Endodermal cell (in vitro differentiated cells): ENCODE results near the gene GTSF1L. TPM values are rescaled to one million over a fixed set of nuclear protein-coding genes. Genes with fewer than 3 reads are reported as not detected.

Source experiments
- DNase-seq: peaks from one replicate; pipeline ENCODE4 v3.0.0-alpha.2; 2017
- H3K27ac ChIP-seq: 2 replicates; pipeline ENCODE4 v1.5.1; 2013; ENCODE audit warnings: mild to moderate bottlenecking, low read depth, low read length, moderate library complexity
- H3K27me3 ChIP-seq: 2 replicates; pipeline ENCODE4 v1.6.1; 2013; ENCODE audit warnings: mild to moderate bottlenecking, low read length, moderate library complexity; ENCODE audit not compliant: insufficient read depth, control insufficient read depth, poor library complexity, severe bottlenecking
- H3K36me3 ChIP-seq: 2 replicates; pipeline ENCODE4 v1.7.0; 2013; ENCODE audit warnings: mild to moderate bottlenecking, low read length, moderate library complexity; ENCODE audit not compliant: control insufficient read depth, insufficient read depth
- H3K4me1 ChIP-seq: one replicate; pipeline ENCODE4 v1.7.0; 2013; ENCODE audit warnings: low read length; ENCODE audit not compliant: control insufficient read depth, insufficient read depth
- H3K4me3 ChIP-seq: 2 replicates; pipeline ENCODE4 v1.5.1; 2013; ENCODE audit warnings: mild to moderate bottlenecking, low read length, moderate library complexity
- H3K9ac ChIP-seq: 2 replicates; pipeline ENCODE4 v1.6.1; 2013; ENCODE audit warnings: mild to moderate bottlenecking, low read length, moderate library complexity; ENCODE audit not compliant: poor library complexity, severe bottlenecking; ENCODE audit errors: extremely low read depth
- H3K9me3 ChIP-seq: 2 replicates; pipeline ENCODE4 v1.6.1; 2013; ENCODE audit warnings: mild to moderate bottlenecking, low read length, moderate library complexity; ENCODE audit not compliant: control insufficient read depth
- H3K27ac Mint-ChIP-seq: 2 replicates; pipeline ENCODE4 v1.8.0; 2020; ENCODE audit warnings: mixed read lengths
- H3K27me3 Mint-ChIP-seq: 2 replicates; pipeline ENCODE4 v1.8.0; 2021; ENCODE audit warnings: mild to moderate bottlenecking, mixed read lengths; ENCODE audit not compliant: insufficient read depth
- H3K36me3 Mint-ChIP-seq: 2 replicates; pipeline ENCODE4 v1.8.0; 2020; ENCODE audit warnings: low read depth, mixed read lengths
- H3K4me1 Mint-ChIP-seq: 2 replicates; pipeline ENCODE4 v1.8.0; 2020; ENCODE audit warnings: mixed read lengths
- H3K4me3 Mint-ChIP-seq: 2 replicates; pipeline ENCODE4 v1.8.0; 2020; ENCODE audit warnings: mild to moderate bottlenecking, moderate library complexity, mixed read lengths
- H3K9me3 Mint-ChIP-seq: 2 replicates; pipeline ENCODE4 v1.8.0; 2020; ENCODE audit warnings: mild to moderate bottlenecking, mixed read lengths
- WGBS, 2 experiments: methylation state at CpG; one replicate each; pipeline versions ENCODE4 v1.1.5 to v1.1.7; 2013; ENCODE audit warnings: missing lambda C conversion rate in 2 of 2, mixed read lengths in 1 of 2; ENCODE audit not compliant: insufficient coverage in 1 of 2, insufficient read length in 1 of 2; 5-methylcytosine and 5-hydroxymethylcytosine counted together
- total RNA-seq, 2 donors: library from RNA; stranded (reverse); fragmentation: NEBNext Ultra II Directional in 1 of 2; extraction: Animal tissue kit (Norgen Biotek cat#: 25700) in 1 of 2; gene quantifications; 2 replicates in 1 of 2; 3 replicates in 1 of 2; pipeline ENCODE4 v1.2.1, GENCODE V29; 2021
- TF ChIP-seq, protein P1 (sequence below): fragments of 200-600 bp; sonication (generic); conservative IDR thresholded peaks from 2 replicates; pipeline ENCODE4 v1.5.0; 2021; ENCODE audit warnings: antibody characterized with exemption, mild to moderate bottlenecking

The GTSF1L gene
- total RNA-seq, 2 donors from 2014 or later: not detected

DNA sequence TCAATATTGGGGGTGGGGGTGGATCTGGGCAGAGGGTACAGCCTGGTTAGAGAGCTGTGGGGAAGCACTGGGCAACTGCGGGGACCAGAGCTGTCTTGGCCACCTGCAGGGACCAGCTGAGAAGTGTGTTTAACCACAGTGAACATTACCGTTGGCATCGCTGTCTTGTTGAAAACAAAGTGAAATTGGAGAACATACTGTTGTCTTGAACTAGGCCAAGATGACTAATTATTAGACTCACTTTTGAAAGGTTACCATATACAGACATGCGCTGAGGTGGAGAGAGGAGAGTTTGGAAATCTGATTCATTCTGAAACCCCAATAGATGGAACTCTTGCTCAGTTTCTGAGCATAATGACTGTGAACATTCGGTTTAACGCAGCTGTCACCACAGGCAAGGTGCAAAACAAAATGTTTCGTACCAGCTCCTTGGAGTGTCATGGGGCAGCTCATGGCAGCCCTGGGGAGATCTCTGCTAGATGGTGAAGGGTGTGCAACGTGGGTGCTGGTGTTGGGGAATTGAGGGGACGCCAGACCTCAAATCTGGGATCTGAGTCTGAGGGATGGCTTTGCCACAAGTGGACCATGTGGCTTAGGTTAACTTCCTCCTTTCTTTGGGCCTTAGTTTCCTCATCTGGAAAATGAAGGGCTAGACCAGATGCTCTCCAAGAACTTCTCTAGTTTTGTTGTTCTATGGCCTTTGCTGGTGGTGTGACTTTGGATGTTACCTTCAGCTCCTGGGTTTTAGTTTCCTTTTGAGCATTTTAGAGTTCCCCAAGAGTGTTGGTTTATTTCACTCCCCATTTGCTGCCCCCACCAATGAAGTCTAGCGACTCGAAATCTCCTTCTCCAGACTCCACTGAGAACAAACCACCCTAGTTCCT is 24.6 kb upstream of the GTSF1L start:
- H3K27me3 Mint-ChIP-seq: peaks cover 3% of the 10 kb centered on the region
- Histone ChIP-seq H3K27me3 (no peaks in the 10 kb centered on the region), H3K27ac (no peak overlapping the region), H3K9ac (no peak overlapping the region), H3K9me3 (no peaks in the 10 kb centered on the region), H3K36me3 (no peaks in the 10 kb centered on the region), H3K4me1 (peaks cover under 1% of the 10 kb centered on the region), H3K4me3 (no peak overlapping the region)
- H3K36me3 Mint-ChIP-seq: peaks cover 2% of the 10 kb centered on the region
- peaks cover 2% of the 10 kb centered on the region for H3K9me3 Mint-ChIP-seq
- no peak overlapping the region for H3K27ac Mint-ChIP-seq
- TF ChIP-seq, protein P1, sequence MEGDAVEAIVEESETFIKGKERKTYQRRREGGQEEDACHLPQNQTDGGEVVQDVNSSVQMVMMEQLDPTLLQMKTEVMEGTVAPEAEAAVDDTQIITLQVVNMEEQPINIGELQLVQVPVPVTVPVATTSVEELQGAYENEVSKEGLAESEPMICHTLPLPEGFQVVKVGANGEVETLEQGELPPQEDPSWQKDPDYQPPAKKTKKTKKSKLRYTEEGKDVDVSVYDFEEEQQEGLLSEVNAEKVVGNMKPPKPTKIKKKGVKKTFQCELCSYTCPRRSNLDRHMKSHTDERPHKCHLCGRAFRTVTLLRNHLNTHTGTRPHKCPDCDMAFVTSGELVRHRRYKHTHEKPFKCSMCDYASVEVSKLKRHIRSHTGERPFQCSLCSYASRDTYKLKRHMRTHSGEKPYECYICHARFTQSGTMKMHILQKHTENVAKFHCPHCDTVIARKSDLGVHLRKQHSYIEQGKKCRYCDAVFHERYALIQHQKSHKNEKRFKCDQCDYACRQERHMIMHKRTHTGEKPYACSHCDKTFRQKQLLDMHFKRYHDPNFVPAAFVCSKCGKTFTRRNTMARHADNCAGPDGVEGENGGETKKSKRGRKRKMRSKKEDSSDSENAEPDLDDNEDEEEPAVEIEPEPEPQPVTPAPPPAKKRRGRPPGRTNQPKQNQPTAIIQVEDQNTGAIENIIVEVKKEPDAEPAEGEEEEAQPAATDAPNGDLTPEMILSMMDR: no peak
- peaks cover 21% of the 10 kb centered on the region for H3K4me1 Mint-ChIP-seq
- WGBS, 2 experiments: 91 to 92% methylated on average over 10 to 11 of the region's 11 CpGs
- no peak for DNase-seq
- no peak overlapping the region for H3K4me3 Mint-ChIP-seq

- Mint-ChIP-seq H3K27me3 (peaks cover 3% of the 10 kb centered on the region), H3K4me3 (no peak overlapping the region), H3K27ac (no peak overlapping the region), H3K9me3 (peaks cover 2% of the 10 kb centered on the region), H3K4me1 (peaks cover 22% of the 10 kb centered on the region), H3K36me3 (peaks cover 2% of the 10 kb centered on the region)
- DNase-seq: no peak
- Histone ChIP-seq H3K27ac (no peak overlapping the region), H3K9me3 (no peaks in the 10 kb centered on the region), H3K9ac (no peak overlapping the region), H3K27me3 (no peaks in the 10 kb centered on the region), H3K4me1 (peaks cover 6% of the 10 kb centered on the region), H3K36me3 (no peaks in the 10 kb centered on the region), H3K4me3 (no peak overlapping the region)
- TF ChIP-seq, protein P1: no peak
Observed at GRCh38 chr20:43750774-43751166, 24.0 kb upstream of the GTSF1L start.

DNA sequence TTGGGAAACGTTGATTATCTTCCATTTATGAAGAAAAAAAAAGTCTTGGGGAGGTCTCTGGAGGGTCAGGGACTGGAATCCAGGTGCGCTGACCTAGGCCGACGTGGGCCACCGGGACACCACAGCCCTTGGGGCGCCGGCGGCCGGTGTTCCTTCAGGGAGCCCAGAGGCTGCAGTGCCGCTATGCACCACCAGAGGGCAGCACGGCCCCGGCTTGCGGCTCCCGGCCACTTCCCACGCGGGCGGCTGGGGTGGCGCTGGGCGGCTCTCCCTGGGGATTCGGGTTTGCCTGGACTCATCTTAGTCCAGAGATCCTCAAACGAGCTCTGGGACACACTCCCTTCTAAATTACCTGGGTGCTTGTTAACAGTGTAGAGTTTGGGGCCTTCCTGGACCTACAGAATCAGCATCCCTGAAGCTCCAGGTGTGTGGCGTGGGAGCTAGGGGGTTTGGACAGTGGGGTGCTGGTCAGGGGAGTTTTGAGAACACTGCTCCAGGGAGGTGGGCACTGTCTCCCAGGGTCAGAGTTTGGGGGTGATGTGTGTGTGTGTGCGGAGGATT is 23.0 kb upstream of the GTSF1L start:
- WGBS, 2 experiments: 10 to 19% methylated on average over 13 to 23 of the region's 23 CpGs

More for the DNA sequence above, 23.0 kb upstream of the GTSF1L start:
- no peaks in the 10 kb centered on the region for H3K9me3 ChIP-seq
- peaks cover 2% of the 10 kb centered on the region for H3K36me3 Mint-ChIP-seq
- no peaks in the 10 kb centered on the region for H3K36me3 ChIP-seq
- H3K27me3 ChIP-seq: no peaks in the 10 kb centered on the region
- H3K27ac ChIP-seq: no peak overlapping the region
- peaks cover 27% of the 10 kb centered on the region for H3K4me1 Mint-ChIP-seq
- peaks cover 3% of the 10 kb centered on the region for H3K27me3 Mint-ChIP-seq
- peak; percentile 95 for DNase-seq
- peaks cover 2% of the 10 kb centered on the region for H3K9me3 Mint-ChIP-seq
- H3K9ac ChIP-seq: no peak overlapping the region
- TF ChIP-seq, protein P1: peak; percentile 100
- no peak overlapping the region for H3K4me3 Mint-ChIP-seq
- H3K27ac Mint-ChIP-seq: no peak overlapping the region
- no peak overlapping the region for H3K4me3 ChIP-seq
- H3K4me1 ChIP-seq: peaks cover 15% of the 10 kb centered on the region
